H9 (cell line): ENCODE results near the gene MTO1. TPM values are rescaled to one million over a fixed set of nuclear protein-coding genes. Genes with fewer than 3 reads are reported as not detected.

Experiments used
- DNase-seq: peaks from one replicate; pipeline ENCODE4 v3.0.0-alpha.2; 2017
- H2AFZ ChIP-seq: one replicate; pipeline ENCODE4 v1.6.1; 2013; ENCODE audit warnings: mild to moderate bottlenecking, low read length, control low read depth, moderate library complexity
- H2AK5ac ChIP-seq: 2 replicates; pipeline ENCODE4 v1.6.1; 2013; ENCODE audit warnings: low read length, control low read depth, mixed read lengths; ENCODE audit not compliant: insufficient read length
- H2BK120ac ChIP-seq: one replicate; pipeline ENCODE4 v1.6.1; 2013; ENCODE audit warnings: low read depth, mild to moderate bottlenecking, low read length, control low read depth, inconsistent platforms; ENCODE audit not compliant: poor library complexity, severe bottlenecking
- H2BK12ac ChIP-seq: 2 replicates; pipeline ENCODE4 v1.6.1; 2013; ENCODE audit warnings: low read length, control low read depth, mixed read lengths, low read depth; ENCODE audit not compliant: insufficient read length
- H2BK15ac ChIP-seq: 2 replicates; pipeline ENCODE4 v1.6.1; 2013; ENCODE audit warnings: low read depth, low read length, control low read depth
- H2BK20ac ChIP-seq: one replicate; pipeline ENCODE4 v1.6.1; 2013; ENCODE audit warnings: low read depth, mild to moderate bottlenecking, low read length, control low read depth, inconsistent platforms; ENCODE audit not compliant: poor library complexity, severe bottlenecking
- H2BK5ac ChIP-seq: 2 replicates; pipeline ENCODE4 v1.6.1; 2013; ENCODE audit warnings: low read length, control low read depth, mixed read lengths; ENCODE audit not compliant: insufficient read length
- H3K14ac ChIP-seq: 2 replicates; pipeline ENCODE4 v1.6.1; 2013; ENCODE audit warnings: low read length, control low read depth; ENCODE audit not compliant: insufficient read depth
- H3K18ac ChIP-seq: 2 replicates; pipeline ENCODE4 v1.6.1; 2013; ENCODE audit warnings: low read depth, mild to moderate bottlenecking, mixed read lengths, low read length, control low read depth; ENCODE audit not compliant: insufficient read length
- H3K23ac ChIP-seq: 2 replicates; pipeline ENCODE4 v1.6.1; 2013; ENCODE audit warnings: low read length, control low read depth, mixed read lengths, low read depth; ENCODE audit not compliant: insufficient read length
- H3K23me2 ChIP-seq: 2 replicates; pipeline ENCODE4 v1.6.1; 2013; ENCODE audit warnings: low read depth, mild to moderate bottlenecking, mixed read lengths, low read length, control low read depth; ENCODE audit not compliant: insufficient read length, poor library complexity, severe bottlenecking
- H3K27ac ChIP-seq: 2 replicates; pipeline ENCODE4 v1.5.1; 2013; ENCODE audit warnings: low read length, control low read depth, mixed read lengths, low read depth; ENCODE audit not compliant: insufficient read length
- H3K27me3 ChIP-seq: 2 replicates; pipeline ENCODE4 v1.6.1; 2013; ENCODE audit warnings: low read length, control low read depth, inconsistent platforms; ENCODE audit not compliant: insufficient read depth
- H3K4ac ChIP-seq: 2 replicates; pipeline ENCODE4 v1.6.1; 2013; ENCODE audit warnings: low read depth, mild to moderate bottlenecking, control low read depth, inconsistent platforms, low read length, moderate library complexity
- H3K4me1 ChIP-seq: 2 replicates; pipeline ENCODE4 v1.6.1; 2013; ENCODE audit warnings: low read length, control low read depth, inconsistent platforms; ENCODE audit not compliant: insufficient read depth
- H3K4me2 ChIP-seq: 2 replicates; pipeline ENCODE4 v1.6.1; 2013; ENCODE audit warnings: low read length, control low read depth, mixed read lengths; ENCODE audit not compliant: insufficient read length, insufficient read depth
- H3K56ac ChIP-seq: 2 replicates; pipeline ENCODE4 v1.6.1; 2013; ENCODE audit warnings: low read depth, mild to moderate bottlenecking, mixed read lengths, low read length, control low read depth; ENCODE audit not compliant: insufficient read length
- H3K79me1 ChIP-seq: 2 replicates; pipeline ENCODE4 v1.6.1; 2013; ENCODE audit warnings: low read depth, mild to moderate bottlenecking, moderate library complexity, low read length, control low read depth, inconsistent platforms; ENCODE audit not compliant: insufficient read depth, poor library complexity, severe bottlenecking
- H3K79me2 ChIP-seq: 2 replicates; pipeline ENCODE4 v1.6.1; 2013; ENCODE audit warnings: low read length, control low read depth, inconsistent platforms; ENCODE audit not compliant: insufficient read depth
- H3K9ac ChIP-seq: 2 replicates; pipeline ENCODE4 v1.6.1; 2013; ENCODE audit warnings: low read length, control low read depth, mixed read lengths; ENCODE audit not compliant: insufficient read length; ENCODE audit errors: extremely low read depth
- H3K9me3 ChIP-seq: one replicate; pipeline ENCODE4 v1.6.1; 2013; ENCODE audit warnings: low read depth, low read length, inconsistent platforms; ENCODE audit not compliant: control insufficient read depth
- H3T11ph ChIP-seq: one replicate; pipeline ENCODE4 v1.6.1; 2013; ENCODE audit warnings: mild to moderate bottlenecking, low read length, control low read depth, inconsistent platforms
- H4K20me1 ChIP-seq: one replicate; pipeline ENCODE4 v1.6.1; 2013; ENCODE audit not compliant: control insufficient read depth, insufficient read length, insufficient read depth
- H4K5ac ChIP-seq: 2 replicates; pipeline ENCODE4 v1.6.1; 2013; ENCODE audit warnings: low read depth, mild to moderate bottlenecking, mixed read lengths, low read length, control low read depth; ENCODE audit not compliant: insufficient read length
- H4K8ac ChIP-seq: replicated peaks from 2 replicates; pipeline ENCODE4 v1.6.1; 2013; ENCODE audit warnings: low read length, control low read depth, mixed read lengths, low read depth; ENCODE audit not compliant: insufficient read length
- H4K91ac ChIP-seq: 2 replicates; pipeline ENCODE4 v1.6.1; 2013; ENCODE audit warnings: low read depth, mild to moderate bottlenecking, moderate library complexity, mixed read lengths, low read length, control low read depth; ENCODE audit not compliant: insufficient read length
- H3K27ac Mint-ChIP-seq, 3 experiments: 2 replicates in 2 of 3; 3 replicates in 1 of 3; pipeline ENCODE4 v1.8.0; 2020 to 2021; ENCODE audit warnings: mixed read lengths in 3 of 3, mild to moderate bottlenecking in 1 of 3, moderate library complexity in 1 of 3
- H3K27me3 Mint-ChIP-seq: 2 replicates; pipeline ENCODE4 v1.8.0; 2021; ENCODE audit warnings: low read depth, mild to moderate bottlenecking, moderate library complexity, mixed read lengths
- H3K36me3 Mint-ChIP-seq, 3 experiments: 2 replicates in 2 of 3; 3 replicates in 1 of 3; pipeline ENCODE4 v1.8.0; 2020 to 2021; ENCODE audit warnings: low read depth in 3 of 3, mixed read lengths in 3 of 3; ENCODE audit not compliant: insufficient read depth in 1 of 3
- H3K4me1 Mint-ChIP-seq, 2 experiments: 2 replicates each; pipeline ENCODE4 v1.8.0; 2020; ENCODE audit warnings: mixed read lengths in 2 of 2
- H3K4me3 Mint-ChIP-seq, 2 experiments: 2 replicates in 1 of 2; 3 replicates in 1 of 2; pipeline ENCODE4 v1.8.0; 2020 to 2021; ENCODE audit warnings: mild to moderate bottlenecking in 2 of 2, mixed read lengths in 2 of 2, moderate library complexity in 1 of 2
- H3K9me3 Mint-ChIP-seq, 2 experiments: 2 replicates in 1 of 2; 3 replicates in 1 of 2; pipeline ENCODE4 v1.8.0; 2020; ENCODE audit warnings: mild to moderate bottlenecking in 2 of 2, mixed read lengths in 2 of 2, moderate library complexity in 1 of 2
- WGBS: extraction: QIAGEN DNeasy Blood & Tissue Kit; methylation state at CpG from one replicate; pipeline ENCODE4 v1.1.7; 2013; ENCODE audit warnings: missing lambda C conversion rate, low lambda C conversion rate, mixed read lengths; ENCODE audit not compliant: insufficient read length; ENCODE audit errors: extremely low coverage; 5-methylcytosine and 5-hydroxymethylcytosine counted together
- total RNA-seq: library from RNA; stranded (reverse); gene quantifications from 2 replicates; pipeline ENCODE4 v1.2.1, GENCODE V29; 2021
- TF ChIP-seq, protein P1 (sequence below): fragments of 200-600 bp; sonication (generic); conservative IDR thresholded peaks from 3 replicates; pipeline ENCODE4 v1.8.0; 2021; ENCODE audit warnings: antibody characterized with exemption, mild to moderate bottlenecking

Gene MTO1
- total RNA-seq, 1 experiment from 2014 or later, result 27.8 TPM

DNA sequence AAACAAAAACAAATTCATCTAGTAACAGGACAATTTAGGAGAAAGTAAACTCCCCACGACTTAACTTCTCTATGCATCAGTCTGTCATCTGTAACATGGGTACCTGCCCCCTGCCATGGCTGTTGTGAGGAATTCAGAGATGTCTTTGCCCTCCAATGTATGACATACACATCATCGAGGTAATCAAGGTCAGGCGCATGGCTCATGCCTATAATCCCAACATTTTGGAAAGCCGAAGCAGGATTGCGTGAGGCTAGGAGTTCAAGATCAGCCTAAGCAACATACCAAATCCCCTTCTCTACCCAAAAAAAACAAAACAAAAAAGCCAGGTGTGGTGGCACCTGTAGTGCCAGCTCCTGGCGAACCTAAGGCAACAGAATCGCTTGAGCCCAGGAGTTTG is 50.3 kb downstream of the MTO1 start:
- Histone ChIP-seq H4K5ac (no peak overlapping the region), H3K14ac (no peak overlapping the region), H2AFZ (no peak overlapping the region), H2BK120ac (no peak overlapping the region), H2BK20ac (no peak overlapping the region), H3K9me3 (no peaks in the 10 kb centered on the region), H3K4me1 (no peaks in the 10 kb centered on the region), H4K8ac (no peak overlapping the region), H3K4ac (no peak overlapping the region), H2BK5ac (no peak overlapping the region), H3K27ac (no peak overlapping the region), H3K79me2 (no peaks in the 10 kb centered on the region), H3K4me2 (no peak overlapping the region), H4K20me1 (no peaks in the 10 kb centered on the region), H3K56ac (no peak overlapping the region), H2BK12ac (no peak overlapping the region), H2AK5ac (no peak overlapping the region), H4K91ac (no peak overlapping the region), H3K23ac (no peak overlapping the region), H3K9ac (no peak overlapping the region), H2BK15ac (no peak overlapping the region), H3K27me3 (no peaks in the 10 kb centered on the region), H3K18ac (no peak overlapping the region), H3K23me2 (no peaks in the 10 kb centered on the region), H3T11ph (no peak overlapping the region), H3K79me1 (no peaks in the 10 kb centered on the region)
- H3K27ac Mint-ChIP-seq, result no peak overlapping the region
- H3K27me3 Mint-ChIP-seq, result peaks cover 2% of the 10 kb centered on the region; the same call in 1 of the 2 replicates
- peaks cover 8 to 30% (median 21%) of the 10 kb centered on the region in 3 experiments; a peak in 6 of 7 replicates for H3K36me3 Mint-ChIP-seq
- H3K4me3 Mint-ChIP-seq, result no peak overlapping the region
- WGBS, result no CpG with 5 or more reads among the region's 7 CpGs
- no peaks in the 10 kb centered on the region for H3K9me3 Mint-ChIP-seq
- TF ChIP-seq, protein P1, sequence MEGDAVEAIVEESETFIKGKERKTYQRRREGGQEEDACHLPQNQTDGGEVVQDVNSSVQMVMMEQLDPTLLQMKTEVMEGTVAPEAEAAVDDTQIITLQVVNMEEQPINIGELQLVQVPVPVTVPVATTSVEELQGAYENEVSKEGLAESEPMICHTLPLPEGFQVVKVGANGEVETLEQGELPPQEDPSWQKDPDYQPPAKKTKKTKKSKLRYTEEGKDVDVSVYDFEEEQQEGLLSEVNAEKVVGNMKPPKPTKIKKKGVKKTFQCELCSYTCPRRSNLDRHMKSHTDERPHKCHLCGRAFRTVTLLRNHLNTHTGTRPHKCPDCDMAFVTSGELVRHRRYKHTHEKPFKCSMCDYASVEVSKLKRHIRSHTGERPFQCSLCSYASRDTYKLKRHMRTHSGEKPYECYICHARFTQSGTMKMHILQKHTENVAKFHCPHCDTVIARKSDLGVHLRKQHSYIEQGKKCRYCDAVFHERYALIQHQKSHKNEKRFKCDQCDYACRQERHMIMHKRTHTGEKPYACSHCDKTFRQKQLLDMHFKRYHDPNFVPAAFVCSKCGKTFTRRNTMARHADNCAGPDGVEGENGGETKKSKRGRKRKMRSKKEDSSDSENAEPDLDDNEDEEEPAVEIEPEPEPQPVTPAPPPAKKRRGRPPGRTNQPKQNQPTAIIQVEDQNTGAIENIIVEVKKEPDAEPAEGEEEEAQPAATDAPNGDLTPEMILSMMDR, result no peak
- peak; percentile 39 for DNase-seq
- peaks cover 7 to 11% of the 10 kb centered on the region in 2 experiments for H3K4me1 Mint-ChIP-seq
